Frontal cortex (tissue), 1 donor: ENCODE results near the gene KRTAP4-2. TPM values are rescaled to one million over a fixed set of nuclear protein-coding genes. Genes with fewer than 3 reads are reported as not detected.

Experiments
- small RNA-seq: library from RNA; depleted of rRNA; stranded (forward); fragments of <200 nt; gene quantifications from one replicate; pipeline ENCODE3, GENCODE V24; 2014
- total RNA-seq: library from RNA; depleted of rRNA; stranded (reverse); fragments of >200 nt; gene quantifications from one replicate; pipeline ENCODE4 v1.2.3, GENCODE V29; 2014

KRTAP4-2 gene
- total RNA-seq, 1 donor from 2014 or later, result not detected

Small RNA genes lying within 50 kb of the gene (small RNA-seq; reads per million reads assigned to genes)
- not detected for gene KRTAP4-17P

Other genes with a start within 250 kb of the KRTAP4-2 start
- 0.41 TPM for gene KRT23, start 240.6 kb downstream of the KRTAP4-2 start, total RNA-seq
- not detected for gene KRT39, start 211.3 kb downstream of the KRTAP4-2 start, total RNA-seq
- not detected for gene KRT40, start 193.9 kb downstream of the KRTAP4-2 start, total RNA-seq
- gene KRTAP3-3, start 184.1 kb downstream of the KRTAP4-2 start, total RNA-seq, result not detected
- not detected for gene KRTAP3-2, start 178.3 kb downstream of the KRTAP4-2 start, total RNA-seq
- not detected for gene KRTAP3-1, start 169.1 kb downstream of the KRTAP4-2 start, total RNA-seq
- gene KRTAP1-5, start 151.0 kb downstream of the KRTAP4-2 start, total RNA-seq, result not detected
- gene KRTAP1-4, start 148.0 kb downstream of the KRTAP4-2 start, total RNA-seq, result not detected
- not detected for gene KRTAP1-3, start 143.3 kb downstream of the KRTAP4-2 start, total RNA-seq
- not detected for gene KRTAP1-1, start 136.8 kb downstream of the KRTAP4-2 start, total RNA-seq
- gene KRTAP2-1, start 130.9 kb downstream of the KRTAP4-2 start, total RNA-seq, result not detected
- gene KRTAP2-2, start 123.0 kb downstream of the KRTAP4-2 start, total RNA-seq, result not detected
- gene KRTAP2-3, start 118.1 kb downstream of the KRTAP4-2 start, total RNA-seq, result not detected
- not detected for gene KRTAP2-4, start 112.3 kb downstream of the KRTAP4-2 start, total RNA-seq
- gene KRTAP4-7, start 94.1 kb downstream of the KRTAP4-2 start, total RNA-seq, result not detected
- not detected for gene KRTAP4-8, start 80.1 kb downstream of the KRTAP4-2 start, total RNA-seq
- gene KRTAP4-16, start 76.0 kb downstream of the KRTAP4-2 start, total RNA-seq, result not detected
- not detected for gene KRTAP4-9, start 72.8 kb downstream of the KRTAP4-2 start, total RNA-seq
- not detected for gene KRTAP4-11, start 59.8 kb downstream of the KRTAP4-2 start, total RNA-seq
- gene KRTAP4-12, start 54.0 kb downstream of the KRTAP4-2 start, total RNA-seq, result not detected
- gene KRTAP4-6, start 37.7 kb downstream of the KRTAP4-2 start, total RNA-seq, result not detected
- gene KRTAP4-5, start 28.4 kb downstream of the KRTAP4-2 start, total RNA-seq, result not detected
- not detected for gene KRTAP4-4, start 17.5 kb downstream of the KRTAP4-2 start, total RNA-seq
- not detected for gene KRTAP4-3, start 10.0 kb downstream of the KRTAP4-2 start, total RNA-seq
- gene KRTAP4-1, start 6.7 kb upstream of the KRTAP4-2 start, total RNA-seq, result not detected
- not detected for gene KRTAP9-1, start 11.7 kb upstream of the KRTAP4-2 start, total RNA-seq
- gene KRTAP9-2, start 48.4 kb upstream of the KRTAP4-2 start, total RNA-seq, result not detected
- not detected for gene KRTAP9-3, start 54.2 kb upstream of the KRTAP4-2 start, total RNA-seq
- not detected for gene KRTAP9-8, start 59.8 kb upstream of the KRTAP4-2 start, total RNA-seq
- not detected for gene KRTAP9-4, start 71.5 kb upstream of the KRTAP4-2 start, total RNA-seq
- gene KRTAP9-9, start 77.2 kb upstream of the KRTAP4-2 start, total RNA-seq, result not detected
- gene KRTAP9-6, start 87.2 kb upstream of the KRTAP4-2 start, total RNA-seq, result not detected
- gene KRTAP9-7, start 97.5 kb upstream of the KRTAP4-2 start, total RNA-seq, result not detected
- not detected for gene KRTAP29-1, start 124.6 kb upstream of the KRTAP4-2 start, total RNA-seq
- not detected for gene KRTAP16-1, start 131.1 kb upstream of the KRTAP4-2 start, total RNA-seq
- not detected for gene KRTAP17-1, start 137.5 kb upstream of the KRTAP4-2 start, total RNA-seq
- gene KRT33A, start 172.6 kb upstream of the KRTAP4-2 start, total RNA-seq, result not detected
- gene KRT33B, start 191.6 kb upstream of the KRTAP4-2 start, total RNA-seq, result not detected
- gene KRT34, start 204.1 kb upstream of the KRTAP4-2 start, total RNA-seq, result 0.41 TPM
- 1.2 TPM for gene KRT31, start 219.4 kb upstream of the KRTAP4-2 start, total RNA-seq
- not detected for gene KRT37, start 246.4 kb upstream of the KRTAP4-2 start, total RNA-seq